A673 (cell line): ENCODE measurements around the gene RPS16. TPM values are rescaled to one million over a fixed set of nuclear protein-coding genes. Genes with fewer than 3 reads are reported as not detected.

Source experiments
- BruUV-seq: library from RNA; stranded (reverse); fragments of 400-500 nt; replicated peaks from 2 replicates; lab custom pipeline; 2021; lab: Mats Ljungman, UMichigan
- CTCF ChIA-PET: fragments of 300-600 bp; sonication (Branson Sonifier 250); formaldehyde crosslinking; loops from one replicate; lab custom pipeline; 2022; ENCODE audit warnings: antibody characterized with exemption; lab: Charles Lee
- POLR2A ChIA-PET: fragments of 300-600 bp; sonication (Branson Sonifier 250); formaldehyde crosslinking; loops from one replicate; lab custom pipeline; 2022; ENCODE audit warnings: antibody characterized with exemption; ENCODE audit not compliant: low non-redundant PET; lab: Charles Lee
- DNase-seq: peaks from one replicate; pipeline ENCODE4 v3.0.0-alpha.2; 2015; ENCODE audit warnings: low spot score
- H3K27ac ChIP-seq: fragments of 200-600 bp; sonication (generic); 2 replicates; pipeline ENCODE4 v1.5.1; 2016; ENCODE audit warnings: mixed run types, low read depth, mild to moderate bottlenecking, mixed read lengths, antibody characterized with exemption, low read length; ENCODE audit not compliant: poor library complexity, severe bottlenecking
- H3K27me3 ChIP-seq: fragments of 200-600 bp; sonication (generic); replicated peaks from 2 replicates; pipeline ENCODE4 v1.6.1; 2017; ENCODE audit warnings: mixed run types, low read depth, mild to moderate bottlenecking, mixed read lengths, antibody characterized with exemption, low read length; ENCODE audit not compliant: insufficient read depth, poor library complexity
- H3K36me3 ChIP-seq: fragments of 200-600 bp; sonication (generic); 2 replicates; pipeline ENCODE4 v1.6.1; 2016; ENCODE audit warnings: mixed run types, mild to moderate bottlenecking, mixed read lengths, antibody characterized with exemption, low read length; ENCODE audit not compliant: insufficient read depth, poor library complexity, severe bottlenecking
- H3K4me1 ChIP-seq: fragments of 200-600 bp; sonication (generic); 2 replicates; pipeline ENCODE4 v1.6.1; 2017; ENCODE audit warnings: mixed run types, mild to moderate bottlenecking, mixed read lengths, antibody characterized with exemption, low read length; ENCODE audit not compliant: insufficient read depth, poor library complexity, severe bottlenecking
- H3K4me3 ChIP-seq: fragments of 200-600 bp; sonication (generic); 2 replicates; pipeline ENCODE4 v1.5.1; 2016; ENCODE audit warnings: low read depth, mixed run types, mild to moderate bottlenecking, mixed read lengths, low read length; ENCODE audit not compliant: poor library complexity, severe bottlenecking
- H3K9me3 ChIP-seq: fragments of 200-600 bp; sonication (generic); 2 replicates; pipeline ENCODE4 v1.6.1; 2016; ENCODE audit warnings: mixed run types, low read depth, mild to moderate bottlenecking, mixed read lengths, antibody characterized with exemption, low read length; ENCODE audit not compliant: poor library complexity, severe bottlenecking
- CTCF ChIP-seq: fragments of 300-800, 200-600 bp; sonication (generic); conservative IDR thresholded peaks from 2 replicates; pipeline ENCODE4 v1.5.1; 2017; ENCODE audit warnings: low read depth, mild to moderate bottlenecking, antibody characterized with exemption, low read length, moderate library complexity, mixed read lengths
- EZH2 ChIP-seq: fragments of 200-600 bp; sonication (generic); IDR thresholded peaks from 2 replicates; pipeline ENCODE4 v1.6.1; 2017; ENCODE audit warnings: borderline replicate concordance, low read depth, mild to moderate bottlenecking, mixed read lengths, antibody characterized with exemption, low read length; ENCODE audit not compliant: poor library complexity, severe bottlenecking
- intact Hi-C: fragments of 100-400 bp; cut with micrococcal nuclease; formaldehyde crosslinking; loops from one replicate; pipeline ENCODE4 v1.10.0; 2022; ENCODE audit not compliant: unreplicated experiment
- total RNA-seq: library from RNA; stranded (reverse); gene quantifications from 2 replicates; pipeline ENCODE4 v1.2.3, GENCODE V29; 2021

The RPS16 gene
- total RNA-seq, 1 experiment from 2014 or later = 1,898 TPM

GRCh38 chr19:39436350-39436716, 584 bp upstream of the RPS16 start:
- H3K9me3 ChIP-seq = no peaks in the 10 kb centered on the region
- ChIA-PET POLR2A (interaction anchor here (0.6 to 1.6 kb wide), 12 partner anchors 9 to 1152 kb away, joined by 3 to 10 read pairs (median 6); partner anchors contain the start of genes MED29, PAF1 and SUPT5H), CTCF (interaction anchor here (0.5 to 0.8 kb wide), 2 partner anchors 24 to 94 kb away, joined by 4 to 6 read pairs; partner anchors contain the start of genes PLEKHG2 and SAMD4B)
- H3K4me1 ChIP-seq = peaks cover 12% of the 10 kb centered on the region
- intact Hi-C loops = no loop called here
- peak overlapping the region; percentile 97 for H3K27ac ChIP-seq
- no peaks in the 10 kb centered on the region for H3K27me3 ChIP-seq
- no peak for TF ChIP-seq CTCF
- no peak for DNase-seq
- H3K36me3 ChIP-seq = peaks cover 32% of the 10 kb centered on the region
- peak overlapping the region; percentile 100 for H3K4me3 ChIP-seq
- BruUV-seq = TSS peak; percentile 99

GRCh38 chr19:39434123-39435076, 1.3 kb downstream of the RPS16 start:
- POLR2A ChIA-PET = interaction anchor here (1.6 kb wide), 1 partner anchor 11 kb away, joined by 9 read pairs; the partner anchor contains the start of gene SUPT5H
- peaks cover 34% of the 10 kb centered on the region for H3K36me3 ChIP-seq
- peaks cover 12% of the 10 kb centered on the region for H3K4me1 ChIP-seq
- TF ChIP-seq CTCF = no peak
- peak overlapping the region; percentile 100 for H3K4me3 ChIP-seq
- BruUV-seq = no TSS peak
- no peaks in the 10 kb centered on the region for H3K27me3 ChIP-seq
- H3K27ac ChIP-seq = peak overlapping the region; percentile 97
- no peak for DNase-seq
- intact Hi-C loops = no loop called here
- no peaks in the 10 kb centered on the region for H3K9me3 ChIP-seq
- CTCF ChIA-PET = no interaction called here

- no TSS peak for BruUV-seq
- peak overlapping the region; percentile 97 for H3K27ac ChIP-seq
- DNase-seq = no peak
- TF ChIP-seq CTCF = no peak
- TF ChIP-seq EZH2 = no peak
- ChIA-PET CTCF (no interaction called here), POLR2A (no interaction called here)
- no peaks in the 10 kb centered on the region for H3K27me3 ChIP-seq
- no peaks in the 10 kb centered on the region for H3K9me3 ChIP-seq
- no peak overlapping the region for H3K4me3 ChIP-seq
- intact Hi-C loops = no loop called here
- peaks cover 34% of the 10 kb centered on the region for H3K36me3 ChIP-seq
- H3K4me1 ChIP-seq = peaks cover 12% of the 10 kb centered on the region
Observed at GRCh38 chr19:39433480-39434079, 2.2 kb downstream of the RPS16 start.
